GM18505 (cell line): ENCODE results near the gene TMEM200A.

Experiments used
- ATAC-seq: cut with Tn5 transposase; IDR thresholded peaks from one replicate; pipeline ENCODE4 v1.9.1; 2021; ENCODE audit not compliant: unreplicated experiment
- POLR2A ChIP-seq: IDR thresholded peaks from 4 replicates; pipeline ENCODE4 v1.6.1; 2011; ENCODE audit warnings: borderline replicate concordance; ENCODE audit not compliant: insufficient read depth, insufficient read length; ENCODE audit errors: extremely low read depth

Gene TMEM200A

GRCh38 chr6:130382872-130383490 lies 17.2 kb downstream of the TMEM200A start:
- no peak for ATAC-seq

GRCh38 chr6:130385064-130385695 lies 19.4 kb downstream of the TMEM200A start:
- no peak for ATAC-seq
- TF ChIP-seq POLR2A: no peak

More at GRCh38 chr6:130382872-130383490, 17.2 kb downstream of the TMEM200A start:
- no peak for TF ChIP-seq POLR2A

- no peak for ATAC-seq
- TF ChIP-seq POLR2A: no peak
Measured at GRCh38 chr6:130389142-130389541, 23.3 kb downstream of the TMEM200A start.

- no peak for ATAC-seq
- TF ChIP-seq POLR2A: no peak
Measured at GRCh38 chr6:130390890-130391289, 25.1 kb downstream of the TMEM200A start.

- no peak for ATAC-seq
- TF ChIP-seq POLR2A: no peak
Measured at GRCh38 chr6:130393306-130393705, 27.5 kb downstream of the TMEM200A start.

GRCh38 chr6:130394246-130394645 lies 28.4 kb downstream of the TMEM200A start:
- no peak for TF ChIP-seq POLR2A
- no peak for ATAC-seq

- ATAC-seq: no peak
- TF ChIP-seq POLR2A: no peak
Measured at GRCh38 chr6:130395164-130395563, 29.3 kb downstream of the TMEM200A start.

- TF ChIP-seq POLR2A: no peak
- ATAC-seq: no peak
Measured at GRCh38 chr6:130396722-130397121, 30.9 kb downstream of the TMEM200A start.

GRCh38 chr6:130405549-130405948 lies 39.7 kb downstream of the TMEM200A start:
- TF ChIP-seq POLR2A: no peak
- ATAC-seq: no peak

- TF ChIP-seq POLR2A: no peak
- no peak for ATAC-seq
Measured at GRCh38 chr6:130407032-130407431, 41.2 kb downstream of the TMEM200A start.

- ATAC-seq: no peak
- TF ChIP-seq POLR2A: no peak
Measured at GRCh38 chr6:130409418-130410100, 43.7 kb downstream of the TMEM200A start.

- TF ChIP-seq POLR2A: no peak
- no peak for ATAC-seq
Measured at GRCh38 chr6:130411481-130411880, 45.7 kb downstream of the TMEM200A start.

GRCh38 chr6:130412556-130413290 lies 46.9 kb downstream of the TMEM200A start:
- TF ChIP-seq POLR2A: no peak

More at GRCh38 chr6:130412556-130413290, 46.9 kb downstream of the TMEM200A start:
- no peak for ATAC-seq
